Heart right ventricle (tissue), 16 donors: ENCODE results near the gene DCAF8. TPM values are rescaled to one million over a fixed set of nuclear protein-coding genes. Genes with fewer than 3 reads are reported as not detected.

Experiments
- ATAC-seq, 8 donors: fragments of 200-7000 bp; cut with Tn5 transposase; one replicate each; pipeline ENCODE4 v1.9.1; 2020; ENCODE audit warnings: mild to moderate bottlenecking in 8 of 8, moderate library complexity in 8 of 8, moderate number of reproducible peaks in 1 of 8
- DNase-seq, 2 donors: peaks; one replicate each; pipeline ENCODE4 v3.0.0-alpha.2; 2020
- H3K27ac ChIP-seq, 10 donors: fragments of 200-600 bp; sonication (generic) in 2 of 10; one replicate each; pipeline versions ENCODE4 v1.5.0 to v1.8.0; 2020 to 2022; ENCODE audit warnings: mild to moderate bottlenecking in 3 of 10
- H3K27me3 ChIP-seq, 7 donors: fragments of 200-600 bp; one replicate each; pipeline ENCODE4 v1.8.0; 2021 to 2022; ENCODE audit warnings: mild to moderate bottlenecking in 2 of 7
- H3K36me3 ChIP-seq, 9 donors: fragments of 200-600 bp; sonication (generic) in 1 of 9; one replicate each; pipeline versions ENCODE4 v1.5.0 to v1.8.0; 2020 to 2022; ENCODE audit warnings: mild to moderate bottlenecking in 2 of 9
- H3K4me1 ChIP-seq, 9 donors: fragments of 200-600 bp; sonication (generic) in 1 of 9; one replicate each; pipeline versions ENCODE4 v1.5.0 to v1.8.0; 2020 to 2022; ENCODE audit warnings: mild to moderate bottlenecking in 4 of 9
- H3K4me3 ChIP-seq, 10 donors: fragments of 200-600 bp; sonication (generic) in 2 of 10; one replicate each; pipeline versions ENCODE4 v1.5.0 to v1.8.0; 2020 to 2022; ENCODE audit warnings: mild to moderate bottlenecking in 7 of 10, moderate library complexity in 2 of 10
- H3K9me3 ChIP-seq, 11 donors: fragments of 200-600 bp in 10 of 11; sonication (generic) in 2 of 11; one replicate each; pipeline versions ENCODE4 v1.5.0 to v1.8.0; 2013 to 2022; ENCODE audit warnings: mild to moderate bottlenecking in 2 of 11, control low read depth in 1 of 11, moderate library complexity in 1 of 11
- CTCF ChIP-seq, 9 donors: fragments of 200-600 bp; sonication (generic) in 2 of 9; IDR thresholded peaks; one replicate each; pipeline versions ENCODE4 v1.5.0 to v1.8.0; 2021 to 2022; ENCODE audit warnings: antibody characterized with exemption in 9 of 9, mild to moderate bottlenecking in 5 of 9, moderate library complexity in 1 of 9
- WGBS, 2 donors: extraction: QIAGEN DNeasy Blood & Tissue Kit; methylation state at CpG; one replicate each; pipeline ENCODE4 v1.1.7; 2013; ENCODE audit warnings: inconsistent platforms in 1 of 2; 5-methylcytosine and 5-hydroxymethylcytosine counted together
- intact Hi-C, 10 donors: fragments of 100-400 bp; cut with DNase I; formaldehyde crosslinking; loops; one replicate each; pipeline versions ENCODE4 v1.11.1 to v1.14.2; 2022
- polyA plus RNA-seq, 2 donors: library from polyadenylated mRNA; stranded (reverse); fragments of 200-250 nt; gene quantifications; one replicate each; pipeline ENCODE4 v1.2.3, GENCODE V29; 2013
- total RNA-seq, 10 donors: library from RNA; stranded (reverse); fragmentation: NEBNext Ultra II Directional in 3 of 10; extraction: Animal tissue kit (Norgen Biotek cat#: 25700) in 3 of 10; gene quantifications; one replicate each; pipeline versions ENCODE4 v1.2.1 to v1.2.4, GENCODE V29; 2021 to 2023
- donor health status: Arrhythmogenic right ventricular cardiomyopathy.
- donor health status: ischemic (EF 13 %, LVEDD 7.1; RV severe dilation, severe dysfunction).
- donor health status: healthy with polysubstance abuse.
- donor health status: DM: no; HTN: yes; CAD: no.
- donor health status: DM: no; HTN: no; CAD: no.
- donor health status: ischemic (EF 25% LVEDD 6.9; RV normal size, moderate dysfunction).
- donor health status: ischemic (EF 25% LVEDD 5.7; RV mildly dilated, moderate dysfunction).
- donor health status: healthy.
- donor health status: DM: yes; HTN: yes; CAD: no.
- donor health status: Ischemic cardiomyopathy.
- donor health status: ischemic (EF 35%, LVEDD 5.7; RV mildly dilated, moderate dysfunction).
- donor health status: nonischemic (EF 11% LVEDD 7.7; RV severe dilation, severe dysfunction).
- donor health status: DM: yes; HTN: yes; CAD: no.
- donor health status: PGD.
- donor health status: ischemic (EF 29% LVEDD 5.4; RV normal size, mild dysfunction).
- donor health status: nonischemic (EF 23%, LVEDD 6.1; RV moderate dilation, normal function).

The DCAF8 gene
- total and polyA plus RNA-seq, 12 donors, result 47.1 to 171 (median 151) TPM

- Histone ChIP-seq H3K9me3 (no peaks in the 10 kb centered on the region), H3K27ac (no peak overlapping the region), H3K27me3 (peaks cover 0 to 7% (median 0%) of the 10 kb centered on the region in 7 donors), H3K36me3 (no peaks in the 10 kb centered on the region), H3K4me3 (no peak overlapping the region), H3K4me1 (no peaks in the 10 kb centered on the region)
- intact Hi-C loops, result no loop called here
- WGBS, 2 donors, result 75 to 84% methylated on average over 1 of the region's 1 CpG
- no peak for DNase-seq
- TF ChIP-seq CTCF (IDR thresholded peaks at IDR 0.05), result no peak
- peak in 1 of 8 donors; percentile 10 for ATAC-seq
Measured at GRCh38 chr1:160177667-160178066, 84.7 kb downstream of the DCAF8 start.

GRCh38 chr1:160177231-160177630 is 85.1 kb downstream of the DCAF8 start:
- Histone ChIP-seq H3K4me3 (no peak overlapping the region), H3K9me3 (no peaks in the 10 kb centered on the region), H3K27me3 (peaks cover 0 to 7% (median 0%) of the 10 kb centered on the region in 7 donors), H3K36me3 (no peaks in the 10 kb centered on the region), H3K4me1 (no peaks in the 10 kb centered on the region), H3K27ac (no peak overlapping the region)
- no peak for TF ChIP-seq CTCF (IDR thresholded peaks at IDR 0.05)
- intact Hi-C loops, result no loop called here
- ATAC-seq (no peak), DNase-seq (no peak)
- 91 to 94% methylated on average over 2 of the region's 2 CpGs for WGBS, 2 donors

- no peak for TF ChIP-seq CTCF (IDR thresholded peaks at IDR 0.05)
- 62 to 67% methylated on average over 9 of the region's 9 CpGs for WGBS, 2 donors
- Histone ChIP-seq H3K4me3 (no peak overlapping the region), H3K4me1 (peaks cover 0 to 7% (median 0%) of the 10 kb centered on the region in 9 donors), H3K27ac (no peak overlapping the region), H3K27me3 (peaks cover 0 to 12% (median 0%) of the 10 kb centered on the region in 7 donors), H3K36me3 (no peaks in the 10 kb centered on the region), H3K9me3 (no peaks in the 10 kb centered on the region)
- no peak for ATAC-seq
- DNase-seq, result no peak
- intact Hi-C loops, result loop anchor here in 2 of 10 donors (5.0 kb wide), 2 partner anchors 65 to 70 kb away; no protein-coding TSS in a partner anchor
Measured at GRCh38 chr1:160171980-160172379, 90.4 kb downstream of the DCAF8 start.

- Histone ChIP-seq H3K4me3 (no peak overlapping the region), H3K27me3 (peaks cover 0 to 12% (median 0%) of the 10 kb centered on the region in 7 donors), H3K4me1 (peaks cover 0 to 7% (median 0%) of the 10 kb centered on the region in 9 donors), H3K27ac (no peak overlapping the region), H3K9me3 (no peaks in the 10 kb centered on the region), H3K36me3 (no peaks in the 10 kb centered on the region)
- whole genome bisulfite sequencing, 2 donors, result 92 to 95% methylated on average over 4 of the region's 4 CpGs
- DNase-seq (no peak), ATAC-seq (no peak)
- TF ChIP-seq CTCF (IDR thresholded peaks at IDR 0.05), result no peak
- intact Hi-C loops, result loop anchor here in 2 of 10 donors (5.0 kb wide), 2 partner anchors 66 to 69 kb away; no protein-coding TSS in a partner anchor
Measured at GRCh38 chr1:160171354-160171753, 91.0 kb downstream of the DCAF8 start.
